Suprapubic skin (tissue), 4 donors: Measurements from ENCODE around the gene FLT1. TPM values are rescaled to one million over a fixed set of nuclear protein-coding genes. Genes with fewer than 3 reads are reported as not detected.

Experiments used
- DNase-seq, 2 donors: peaks; one replicate each; pipeline ENCODE4 v3.0.0-alpha.2; 2019; ENCODE audit warnings: low spot score in 2 of 2
- H3K27ac ChIP-seq: fragments of 200-600 bp; sonication (generic); one replicate; pipeline ENCODE4 v1.5.1; 2019
- H3K27me3 ChIP-seq: fragments of 200-600 bp; sonication (generic); one replicate; pipeline ENCODE4 v1.5.1; 2019
- H3K36me3 ChIP-seq: fragments of 200-600 bp; sonication (generic); one replicate; pipeline ENCODE4 v1.5.1; 2019
- H3K4me1 ChIP-seq: fragments of 200-600 bp; sonication (generic); one replicate; pipeline ENCODE4 v1.5.1; 2019
- H3K4me3 ChIP-seq: fragments of 200-600 bp; sonication (generic); one replicate; pipeline ENCODE4 v1.5.1; 2019; ENCODE audit warnings: mild to moderate bottlenecking
- H3K9me3 ChIP-seq: fragments of 200-600 bp; sonication (generic); one replicate; pipeline ENCODE4 v1.5.1; 2019
- EP300 ChIP-seq: sonication (generic); formaldehyde crosslinking; IDR thresholded peaks from one replicate; pipeline ENCODE4 v1.6.1; 2017; ENCODE audit warnings: antibody characterized with exemption
- POLR2A ChIP-seq, 2 donors: fragments of 450-650 bp; IDR thresholded peaks; one replicate each; pipeline ENCODE4 v1.6.1; 2017; ENCODE audit warnings: antibody characterized with exemption in 2 of 2, mild to moderate bottlenecking in 2 of 2, moderate library complexity in 2 of 2
- POLR2AphosphoS5 ChIP-seq, 3 donors: sonication (generic); formaldehyde crosslinking; IDR thresholded peaks; one replicate each; pipeline ENCODE4 v1.6.1; 2017; ENCODE audit warnings: antibody characterized with exemption in 3 of 3
- WGBS: methylation state at CpG from one replicate; pipeline ENCODE4 v1.1.5; 2018; 5-methylcytosine and 5-hydroxymethylcytosine counted together
- total RNA-seq, 4 donors: library from RNA; depleted of rRNA; stranded (reverse); fragments of >200 nt; gene quantifications; one replicate each; pipeline ENCODE4 v1.1.0, GENCODE V29; 2016
- TF ChIP-seq, protein P1 (sequence below), 2 donors: fragments of 200-600 bp in 1 of 2; fragments of 450-650 bp in 1 of 2; sonication (generic) in 1 of 2; IDR thresholded peaks; one replicate each; pipeline ENCODE4 v1.5.1; 2016 to 2019; ENCODE audit warnings: antibody characterized with exemption in 2 of 2, mild to moderate bottlenecking in 1 of 2, moderate library complexity in 1 of 2

Gene FLT1
- total RNA-seq, 4 donors from 2014 or later = 3.8 to 14.2 (median 6.8) TPM

DNA sequence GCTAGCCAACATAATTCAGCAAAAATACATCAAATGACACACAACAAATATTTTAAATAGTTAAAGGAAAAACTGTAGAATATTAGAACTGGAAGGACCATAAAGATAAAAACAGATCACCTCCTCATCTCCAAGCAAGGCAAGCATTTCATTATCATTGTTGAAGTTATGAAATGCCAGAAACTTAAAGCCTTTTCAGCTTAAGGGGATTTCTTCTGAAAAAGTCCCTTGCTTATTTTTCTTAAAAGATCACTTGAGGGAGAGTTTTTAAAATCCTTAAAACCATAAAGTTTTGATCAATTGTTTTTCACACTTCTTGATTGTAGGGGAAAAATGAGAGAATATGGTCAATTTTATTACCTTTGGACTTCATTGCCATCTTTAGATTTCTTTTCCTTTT lies 37.4 kb downstream of the FLT1 start:
- Histone ChIP-seq H3K9me3 (no peaks in the 10 kb centered on the region), H3K36me3 (no peaks in the 10 kb centered on the region), H3K27ac (no peak overlapping the region), H3K27me3 (peaks cover 5% of the 10 kb centered on the region), H3K4me1 (no peaks in the 10 kb centered on the region), H3K4me3 (no peak overlapping the region)
- no peak for DNase-seq
- no peak for TF ChIP-seq EP300

DNA sequence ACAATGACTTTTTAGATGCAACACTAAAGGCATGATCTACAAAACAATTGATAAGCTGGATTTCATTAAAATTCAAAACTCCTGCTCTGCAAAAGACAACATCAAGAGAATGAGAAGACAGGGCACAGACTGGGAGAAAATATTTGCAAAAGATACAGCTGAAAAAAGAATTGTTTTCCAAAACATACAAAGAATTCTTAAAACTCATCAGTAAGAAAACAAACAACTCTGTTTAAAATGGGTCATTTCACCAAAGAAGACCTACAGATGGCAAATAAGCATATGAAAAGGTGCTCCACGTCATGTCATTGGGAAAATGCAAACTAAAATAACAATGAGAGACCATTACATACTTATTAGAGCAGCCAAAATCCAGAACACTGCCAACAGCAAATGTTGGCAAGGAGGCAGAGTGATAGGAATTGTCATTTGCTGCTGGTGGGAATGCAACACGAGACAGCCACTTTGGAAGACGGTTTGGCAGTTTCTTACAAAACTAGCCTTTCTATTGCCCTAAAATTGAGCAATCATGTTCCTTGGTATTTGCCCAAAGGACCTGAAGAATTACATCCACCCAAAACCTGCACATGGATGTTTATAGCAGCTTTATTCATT lies 39.2 kb downstream of the FLT1 start:
- Histone ChIP-seq H3K36me3 (no peaks in the 10 kb centered on the region), H3K4me3 (no peak overlapping the region), H3K27me3 (peaks cover 8% of the 10 kb centered on the region), H3K4me1 (peaks cover 10% of the 10 kb centered on the region), H3K9me3 (no peaks in the 10 kb centered on the region), H3K27ac (no peak overlapping the region)
- DNase-seq = no peak
- 65% methylated on average over 3 of the region's 3 CpGs for WGBS
- TF ChIP-seq, protein P1, sequence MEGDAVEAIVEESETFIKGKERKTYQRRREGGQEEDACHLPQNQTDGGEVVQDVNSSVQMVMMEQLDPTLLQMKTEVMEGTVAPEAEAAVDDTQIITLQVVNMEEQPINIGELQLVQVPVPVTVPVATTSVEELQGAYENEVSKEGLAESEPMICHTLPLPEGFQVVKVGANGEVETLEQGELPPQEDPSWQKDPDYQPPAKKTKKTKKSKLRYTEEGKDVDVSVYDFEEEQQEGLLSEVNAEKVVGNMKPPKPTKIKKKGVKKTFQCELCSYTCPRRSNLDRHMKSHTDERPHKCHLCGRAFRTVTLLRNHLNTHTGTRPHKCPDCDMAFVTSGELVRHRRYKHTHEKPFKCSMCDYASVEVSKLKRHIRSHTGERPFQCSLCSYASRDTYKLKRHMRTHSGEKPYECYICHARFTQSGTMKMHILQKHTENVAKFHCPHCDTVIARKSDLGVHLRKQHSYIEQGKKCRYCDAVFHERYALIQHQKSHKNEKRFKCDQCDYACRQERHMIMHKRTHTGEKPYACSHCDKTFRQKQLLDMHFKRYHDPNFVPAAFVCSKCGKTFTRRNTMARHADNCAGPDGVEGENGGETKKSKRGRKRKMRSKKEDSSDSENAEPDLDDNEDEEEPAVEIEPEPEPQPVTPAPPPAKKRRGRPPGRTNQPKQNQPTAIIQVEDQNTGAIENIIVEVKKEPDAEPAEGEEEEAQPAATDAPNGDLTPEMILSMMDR (IDR thresholded peaks at IDR 0.05) = no peak
- TF ChIP-seq POLR2AphosphoS5 (IDR thresholded peaks at IDR 0.05) (no peak), POLR2A (IDR thresholded peaks at IDR 0.05) (no peak), EP300 (no peak)

DNA sequence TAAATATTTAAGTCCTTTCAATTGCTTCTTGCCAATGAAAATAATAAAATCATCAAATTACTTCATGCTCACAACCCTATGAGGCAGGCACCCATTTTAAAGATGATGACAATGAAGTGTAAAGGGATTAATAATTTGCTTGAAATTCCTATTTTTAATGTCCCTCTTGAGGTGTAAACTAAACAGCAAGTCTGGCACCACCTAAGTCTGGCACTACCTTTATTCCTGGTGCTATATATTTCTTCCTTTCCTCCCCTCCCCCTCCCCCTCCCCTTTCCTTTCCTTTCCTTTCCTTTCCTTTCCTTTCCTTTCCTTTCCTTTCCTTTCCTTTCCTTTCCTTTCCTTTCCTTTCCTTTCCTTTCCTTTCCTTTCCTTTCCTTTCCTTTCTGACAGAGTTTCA lies 42.2 kb downstream of the FLT1 start:
- Histone ChIP-seq H3K27ac (no peak overlapping the region), H3K4me1 (peaks cover 10% of the 10 kb centered on the region), H3K27me3 (peaks cover 8% of the 10 kb centered on the region), H3K4me3 (no peak overlapping the region), H3K36me3 (no peaks in the 10 kb centered on the region), H3K9me3 (no peaks in the 10 kb centered on the region)
- DNase-seq = no peak
- TF ChIP-seq, protein P1 (IDR thresholded peaks at IDR 0.05) = no peak
- TF ChIP-seq EP300 (no peak), POLR2A (IDR thresholded peaks at IDR 0.05) (no peak), POLR2AphosphoS5 (IDR thresholded peaks at IDR 0.05) (no peak)

DNA sequence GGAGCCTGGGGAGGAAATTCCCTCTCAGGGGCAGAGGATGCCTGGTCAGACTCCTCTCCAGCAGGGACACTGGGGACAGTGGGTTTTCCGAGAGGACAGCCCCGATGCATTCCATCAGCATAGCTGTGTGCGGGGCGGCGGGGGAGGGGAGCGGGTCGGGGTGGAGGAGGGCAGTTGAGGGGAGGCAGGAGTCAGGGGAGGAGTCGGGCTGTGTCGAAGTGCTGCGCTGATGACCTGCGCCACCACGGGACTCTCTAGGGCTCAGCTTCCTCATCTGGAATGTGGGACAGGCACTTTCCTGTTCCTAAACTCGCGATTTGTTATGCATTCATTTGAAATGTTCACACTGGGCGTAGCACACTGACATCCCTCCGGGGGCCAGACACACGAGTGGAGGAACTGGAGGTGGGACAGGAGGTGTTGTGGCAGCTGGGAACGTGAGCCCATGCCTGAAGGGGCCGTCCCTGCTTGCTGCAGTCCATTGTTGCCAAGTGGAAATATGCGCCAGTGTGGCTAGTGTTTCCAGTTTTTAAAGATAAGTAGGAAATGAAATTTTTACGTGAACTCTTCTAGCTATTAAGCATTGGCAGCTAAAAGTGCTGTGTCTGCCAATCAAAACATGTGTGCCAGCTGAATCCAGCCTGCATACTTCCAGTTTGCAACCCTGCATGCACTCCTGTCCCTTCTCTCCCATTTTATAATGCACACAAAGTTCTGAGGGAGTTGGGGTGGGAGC lies 43.3 kb downstream of the FLT1 start:
- DNase-seq = no peak
- no peak overlapping the region for H3K27ac ChIP-seq
- no peaks in the 10 kb centered on the region for H3K9me3 ChIP-seq
- peaks cover 10% of the 10 kb centered on the region for H3K4me1 ChIP-seq
- no peak overlapping the region for H3K4me3 ChIP-seq
- no peaks in the 10 kb centered on the region for H3K36me3 ChIP-seq
- WGBS = 31% methylated on average over 21 of the region's 21 CpGs
- TF ChIP-seq, protein P1 (IDR thresholded peaks at IDR 0.05) = no peak
- TF ChIP-seq POLR2AphosphoS5 (IDR thresholded peaks at IDR 0.05) = no peak
- no peak for TF ChIP-seq EP300
- TF ChIP-seq POLR2A (IDR thresholded peaks at IDR 0.05) = no peak
- peaks cover 8% of the 10 kb centered on the region for H3K27me3 ChIP-seq

DNA sequence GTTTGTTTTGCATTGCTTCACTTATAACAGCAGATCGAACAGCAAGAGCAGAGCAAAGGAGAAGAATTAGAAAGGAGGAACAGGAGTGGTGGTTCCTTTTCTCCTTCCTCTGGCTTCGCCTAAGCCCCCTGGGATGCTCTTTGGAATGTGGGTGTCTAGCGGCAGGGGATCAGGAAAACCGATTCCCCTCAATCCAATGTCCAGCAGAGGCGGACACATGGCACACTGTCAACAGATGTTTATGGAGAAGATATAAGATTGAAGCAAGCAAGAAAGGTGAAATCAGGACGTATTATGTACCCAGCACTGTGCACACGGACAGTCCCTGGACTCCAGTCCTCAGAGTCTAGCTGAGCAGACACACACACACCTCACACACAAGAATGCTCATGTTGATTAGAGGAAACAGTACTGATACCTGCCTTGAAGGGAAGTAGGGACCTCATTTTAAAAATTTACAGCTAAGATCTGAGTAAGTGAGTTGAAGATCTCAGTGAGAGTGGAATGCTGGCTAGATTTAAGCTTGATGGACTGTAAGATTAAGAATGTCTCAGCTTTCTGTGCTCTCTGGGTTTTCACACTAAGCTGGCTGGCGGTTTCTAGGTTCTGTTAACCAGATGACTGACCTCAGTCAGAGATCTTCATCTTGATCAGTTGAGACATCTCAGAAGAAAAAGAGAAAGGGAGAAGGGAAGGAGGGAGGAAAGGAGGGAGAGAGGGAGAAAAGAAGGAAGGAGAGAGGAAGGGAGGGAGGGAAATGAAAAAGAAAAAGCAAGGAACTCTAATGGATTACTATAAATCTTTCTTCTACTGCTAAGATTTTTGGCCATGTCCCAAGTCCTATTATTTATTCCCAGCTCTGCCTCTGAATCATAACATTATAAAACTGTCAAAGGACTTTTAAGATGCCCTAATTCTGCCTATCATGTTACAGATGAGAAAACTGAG lies 44.8 kb downstream of the FLT1 start:
- peaks cover 8% of the 10 kb centered on the region for H3K27me3 ChIP-seq
- no peak overlapping the region for H3K4me3 ChIP-seq
- peaks cover 10% of the 10 kb centered on the region for H3K4me1 ChIP-seq
- no peak overlapping the region for H3K27ac ChIP-seq
- WGBS = 62% methylated on average over 8 of the region's 8 CpGs
- H3K36me3 ChIP-seq = no peaks in the 10 kb centered on the region
- no peaks in the 10 kb centered on the region for H3K9me3 ChIP-seq
- TF ChIP-seq POLR2AphosphoS5 (IDR thresholded peaks at IDR 0.05) = no peak
- no peak for TF ChIP-seq POLR2A (IDR thresholded peaks at IDR 0.05)
- TF ChIP-seq EP300 = no peak
- TF ChIP-seq, protein P1 (IDR thresholded peaks at IDR 0.05) = no peak
- DNase-seq = no peak
